Spleen (tissue), 11 donors: ENCODE measurements around the gene PRKCA. TPM values are rescaled to one million over a fixed set of nuclear protein-coding genes. Genes with fewer than 3 reads are reported as not detected.

Source experiments
- DNase-seq: peaks from one replicate; pipeline ENCODE4 v3.0.0-alpha.2; 2020
- H3K27ac ChIP-seq, 8 donors: fragments of 200-600 bp; sonication (generic) in 7 of 8; 1 replicate in 4 of 8; 2 replicates in 4 of 8; pipeline versions ENCODE4 v1.5.0 to v1.8.0; 2016 to 2021; ENCODE audit warnings: inconsistent platforms in 4 of 8, mild to moderate bottlenecking in 4 of 8, moderate library complexity in 1 of 8
- H3K27me3 ChIP-seq, 7 donors: fragments of 200-600 bp; sonication (generic) in 6 of 7; replicated peaks in 1 of 7; 1 replicate in 4 of 7; 2 replicates in 3 of 7; pipeline versions ENCODE4 v1.5.0 to v1.8.0; 2016 to 2021; ENCODE audit warnings: inconsistent platforms in 3 of 7, mild to moderate bottlenecking in 1 of 7
- H3K36me3 ChIP-seq, 6 donors: fragments of 200-600 bp; sonication (generic) in 5 of 6; 1 replicate in 4 of 6; 2 replicates in 2 of 6; pipeline versions ENCODE4 v1.5.0 to v1.8.0; 2016 to 2021; ENCODE audit warnings: inconsistent platforms in 2 of 6
- H3K4me1 ChIP-seq, 6 donors: fragments of 200-600 bp; sonication (generic) in 5 of 6; 1 replicate in 3 of 6; 2 replicates in 3 of 6; pipeline versions ENCODE4 v1.5.0 to v1.8.0; 2016 to 2021; ENCODE audit warnings: inconsistent platforms in 3 of 6
- H3K4me3 ChIP-seq, 8 donors: fragments of 200-600 bp; sonication (generic) in 7 of 8; 1 replicate in 4 of 8; 2 replicates in 4 of 8; pipeline versions ENCODE4 v1.5.0 to v1.8.0; 2016 to 2021; ENCODE audit warnings: inconsistent platforms in 4 of 8, mild to moderate bottlenecking in 4 of 8, moderate library complexity in 2 of 8
- H3K9me3 ChIP-seq, 8 donors: fragments of 200-600 bp; sonication (generic) in 7 of 8; 1 replicate in 4 of 8; 2 replicates in 4 of 8; pipeline versions ENCODE4 v1.5.0 to v1.8.0; 2016 to 2021; ENCODE audit warnings: inconsistent platforms in 4 of 8
- POLR2A ChIP-seq, 3 donors: fragments of 450-650 bp; IDR thresholded peaks; one replicate each; pipeline ENCODE4 v1.5.1; 2017; ENCODE audit warnings: antibody characterized with exemption in 3 of 3, mild to moderate bottlenecking in 1 of 3
- POLR2AphosphoS5 ChIP-seq, 3 donors: sonication (generic); formaldehyde crosslinking; IDR thresholded peaks; one replicate each; pipeline ENCODE4 v1.5.1; 2017; ENCODE audit warnings: antibody characterized with exemption in 3 of 3
- WGBS, 5 donors: extraction: QIAGEN DNeasy Blood & Tissue Kit in 3 of 5; methylation state at CpG; one replicate each; pipeline versions ENCODE4 v1.1.5 to v1.1.7; 2013 to 2018; 5-methylcytosine and 5-hydroxymethylcytosine counted together
- intact Hi-C: fragments of 100-400 bp; cut with DNase I; formaldehyde crosslinking; loops from one replicate; pipeline ENCODE4 v1.15.0; 2023; ENCODE audit warnings: low total_unique reads
- polyA plus RNA-seq, 3 donors: library from polyadenylated mRNA; stranded (reverse); fragments of 200-250 nt; gene quantifications; one replicate each; pipeline ENCODE4 v1.2.1, GENCODE V29; 2013
- total RNA-seq, 7 donors: library from RNA; depleted of rRNA in 3 of 7; stranded (reverse); fragments of >200 nt in 3 of 7; fragmentation: NEBNext Ultra II Directional in 4 of 7; extraction: Animal tissue kit (Norgen Biotek cat#: 25700) in 4 of 7; gene quantifications; one replicate each; pipeline versions ENCODE4 v1.1.0 to v1.2.1, GENCODE V29; 2016 to 2021
- TF ChIP-seq, protein P1 (sequence below), 11 experiments: fragments of 200-600 bp in 7 of 11; fragments of 450-650 bp in 4 of 11; sonication (generic) in 4 of 11; IDR thresholded peaks in 8 of 11; conservative IDR thresholded peaks in 3 of 11; 1 replicate in 7 of 11; 2 replicates in 4 of 11; pipeline versions ENCODE4 v1.4.0 to v1.8.0; 2016 to 2021; ENCODE audit warnings: antibody characterized with exemption in 11 of 11, inconsistent platforms in 4 of 11, mild to moderate bottlenecking in 1 of 11
- donor health status: healthy with polysubstance abuse.
- donor health status: DM: no; HTN: no; CAD: no; lungs with moderate emphysema.
- donor health status: DM: no; HTN: no; CAD: no.
- donor health status: Bipolar disorder and iron deficiency.
- donor health status: healthy.
- donor health status: DM: no; HTN: no; CAD: no.
- donor health status: DM: yes; HTN: yes; CAD: no.

Gene PRKCA
- total and polyA plus RNA-seq, 10 donors, result 1.7 to 59.7 (median 31.2) TPM

DNA sequence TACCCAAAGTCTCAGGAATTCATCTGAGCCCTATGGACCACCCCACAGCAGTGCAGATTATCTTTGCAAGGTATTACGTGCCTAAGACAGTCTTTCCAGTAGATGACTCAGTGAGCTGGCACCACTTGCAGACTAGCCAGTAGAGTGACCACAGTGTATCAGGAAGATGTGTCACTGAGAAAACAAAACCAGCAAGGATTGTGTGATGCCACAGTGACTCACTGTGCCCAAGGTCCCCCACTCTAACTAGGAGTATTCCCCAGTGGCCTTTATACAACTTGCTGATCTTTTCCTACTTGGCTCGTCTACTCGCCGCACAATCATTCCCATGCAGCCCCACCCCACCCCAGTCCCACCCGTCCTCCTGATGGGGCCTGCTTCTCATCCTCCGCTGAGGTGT, 26.8 kb upstream of the PRKCA start:
- no peak for TF ChIP-seq POLR2AphosphoS5 (IDR thresholded peaks at IDR 0.05)
- TF ChIP-seq POLR2A (IDR thresholded peaks at IDR 0.05), result no peak
- TF ChIP-seq, protein P1, sequence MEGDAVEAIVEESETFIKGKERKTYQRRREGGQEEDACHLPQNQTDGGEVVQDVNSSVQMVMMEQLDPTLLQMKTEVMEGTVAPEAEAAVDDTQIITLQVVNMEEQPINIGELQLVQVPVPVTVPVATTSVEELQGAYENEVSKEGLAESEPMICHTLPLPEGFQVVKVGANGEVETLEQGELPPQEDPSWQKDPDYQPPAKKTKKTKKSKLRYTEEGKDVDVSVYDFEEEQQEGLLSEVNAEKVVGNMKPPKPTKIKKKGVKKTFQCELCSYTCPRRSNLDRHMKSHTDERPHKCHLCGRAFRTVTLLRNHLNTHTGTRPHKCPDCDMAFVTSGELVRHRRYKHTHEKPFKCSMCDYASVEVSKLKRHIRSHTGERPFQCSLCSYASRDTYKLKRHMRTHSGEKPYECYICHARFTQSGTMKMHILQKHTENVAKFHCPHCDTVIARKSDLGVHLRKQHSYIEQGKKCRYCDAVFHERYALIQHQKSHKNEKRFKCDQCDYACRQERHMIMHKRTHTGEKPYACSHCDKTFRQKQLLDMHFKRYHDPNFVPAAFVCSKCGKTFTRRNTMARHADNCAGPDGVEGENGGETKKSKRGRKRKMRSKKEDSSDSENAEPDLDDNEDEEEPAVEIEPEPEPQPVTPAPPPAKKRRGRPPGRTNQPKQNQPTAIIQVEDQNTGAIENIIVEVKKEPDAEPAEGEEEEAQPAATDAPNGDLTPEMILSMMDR (IDR thresholded peaks at IDR 0.05 in 8 of 11, conservative IDR thresholded peaks at IDR 0.05 in 3 of 11), result no peak
- H3K9me3 ChIP-seq, result peaks cover 0 to 9% (median 0%) of the 10 kb centered on the region in 8 donors
- H3K36me3 ChIP-seq, result no peaks in the 10 kb centered on the region
- DNase-seq, result no peak
- H3K4me3 ChIP-seq, result no peak overlapping the region
- no peak overlapping the region for H3K27ac ChIP-seq
- WGBS, 5 donors, result 74 to 86% (median 79%) methylated on average over 6 of the region's 6 CpGs
- H3K27me3 ChIP-seq, result no peaks in the 10 kb centered on the region
- H3K4me1 ChIP-seq, result no peaks in the 10 kb centered on the region
- intact Hi-C loops, result no loop called here

DNA sequence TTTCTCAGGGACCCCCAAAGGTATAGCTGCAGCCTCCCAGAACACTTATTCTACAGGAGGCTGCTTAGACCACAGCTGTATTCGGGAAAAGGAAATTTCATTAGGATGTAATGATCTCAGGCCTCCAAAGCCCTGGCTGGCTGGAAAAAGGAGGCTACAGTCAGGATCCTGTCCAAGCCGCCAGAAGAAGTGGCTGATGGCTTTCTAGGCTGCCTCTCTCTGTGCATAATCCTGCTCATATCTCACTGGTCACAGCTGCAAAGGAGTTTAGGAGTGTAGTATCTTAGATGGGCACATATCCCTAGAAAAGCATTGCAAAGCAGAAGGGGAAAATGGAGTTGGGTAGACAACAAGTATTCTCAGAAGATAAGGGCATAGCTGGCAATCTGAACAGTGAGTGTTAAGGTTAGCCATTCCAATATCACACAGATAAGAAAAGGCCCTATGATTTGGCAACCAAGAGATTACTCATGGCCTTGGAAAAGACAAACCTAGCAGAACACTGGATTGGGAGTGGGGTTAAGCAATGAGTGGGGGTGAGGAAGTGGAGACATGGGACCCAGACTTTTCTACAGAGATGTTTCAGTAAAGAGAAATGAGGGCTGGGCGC, 26.0 kb upstream of the PRKCA start:
- 80 to 94% (median 89%) methylated on average over 3 of the region's 3 CpGs for whole genome bisulfite sequencing, 5 donors
- Histone ChIP-seq H3K9me3 (peaks cover 0 to 5% (median 0%) of the 10 kb centered on the region in 8 donors), H3K36me3 (no peaks in the 10 kb centered on the region), H3K27me3 (no peaks in the 10 kb centered on the region), H3K4me3 (no peak overlapping the region), H3K4me1 (no peaks in the 10 kb centered on the region), H3K27ac (no peak overlapping the region)
- intact Hi-C loops, result no loop called here
- no peak for DNase-seq
- TF ChIP-seq, protein P1 (IDR thresholded peaks at IDR 0.05 in 8 of 11, conservative IDR thresholded peaks at IDR 0.05 in 3 of 11), result no peak
- TF ChIP-seq POLR2A (IDR thresholded peaks at IDR 0.05) (no peak), POLR2AphosphoS5 (IDR thresholded peaks at IDR 0.05) (no peak)

DNA sequence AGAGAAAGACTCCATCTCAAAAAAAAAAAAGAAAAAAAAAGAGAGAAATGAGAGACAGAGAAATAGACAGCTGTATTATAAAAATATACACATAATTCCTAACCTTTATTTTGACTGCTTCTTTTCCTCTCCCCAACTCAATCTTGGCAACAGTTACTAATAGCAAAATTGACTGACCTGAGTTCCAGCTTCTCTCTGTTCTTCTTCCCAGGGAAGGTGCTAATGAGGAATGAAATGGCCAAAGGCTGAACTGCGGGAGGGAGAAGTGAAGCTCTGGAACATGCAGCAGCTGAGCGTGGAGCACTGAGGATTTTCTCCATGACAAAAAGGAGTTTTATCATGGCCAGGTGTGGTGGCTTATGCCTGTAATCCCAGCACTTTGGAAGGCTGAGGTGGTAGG, 25.2 kb upstream of the PRKCA start:
- no peak overlapping the region for H3K27ac ChIP-seq
- intact Hi-C loops, result no loop called here
- no peaks in the 10 kb centered on the region for H3K4me1 ChIP-seq
- no peak overlapping the region for H3K4me3 ChIP-seq
- H3K36me3 ChIP-seq, result no peaks in the 10 kb centered on the region
- TF ChIP-seq, protein P1 (IDR thresholded peaks at IDR 0.05 in 8 of 11, conservative IDR thresholded peaks at IDR 0.05 in 3 of 11), result no peak
- TF ChIP-seq POLR2AphosphoS5 (IDR thresholded peaks at IDR 0.05) (no peak), POLR2A (IDR thresholded peaks at IDR 0.05) (no peak)
- DNase-seq, result no peak
- WGBS, 5 donors, result 88 to 95% (median 94%) methylated on average over 2 of the region's 2 CpGs
- H3K27me3 ChIP-seq, result no peaks in the 10 kb centered on the region
- H3K9me3 ChIP-seq, result no peaks in the 10 kb centered on the region

DNA sequence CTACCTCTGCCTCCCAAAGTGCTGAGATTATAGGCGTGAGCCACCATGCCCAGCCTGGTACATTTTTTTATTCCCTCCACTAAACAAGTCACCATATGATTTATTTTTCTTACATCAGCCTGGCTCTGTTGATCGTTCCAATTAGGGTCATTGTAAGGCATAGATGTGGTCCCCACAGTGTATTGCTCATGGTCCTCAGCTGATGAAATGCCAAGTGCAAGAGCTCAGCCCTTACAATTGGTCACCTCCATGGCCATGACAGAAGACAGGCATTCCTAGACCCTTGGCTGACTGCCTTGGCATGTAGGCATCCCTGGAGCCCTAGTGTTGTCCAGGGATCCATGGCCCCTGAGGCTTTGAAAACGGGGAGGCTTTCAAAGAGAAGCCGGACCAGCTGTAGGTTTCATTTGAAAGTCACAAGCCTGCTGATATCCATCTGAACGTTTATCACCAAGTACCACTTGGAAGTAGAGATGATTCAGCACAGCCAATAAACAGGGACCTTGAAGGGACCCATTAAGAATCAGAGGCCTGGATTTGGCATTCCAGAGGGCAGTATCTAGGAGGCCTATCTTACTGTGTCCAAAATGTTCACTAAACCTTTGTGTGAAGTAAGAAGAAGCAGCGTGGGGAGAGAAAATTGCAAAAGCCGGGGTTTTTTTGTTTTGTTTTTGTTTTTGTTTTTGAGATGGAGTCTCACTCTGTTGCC, 20.6 kb upstream of the PRKCA start:
- DNase-seq, result no peak
- Histone ChIP-seq H3K36me3 (no peaks in the 10 kb centered on the region), H3K9me3 (no peaks in the 10 kb centered on the region), H3K4me3 (no peak overlapping the region), H3K27ac (no peak overlapping the region), H3K4me1 (no peaks in the 10 kb centered on the region), H3K27me3 (no peaks in the 10 kb centered on the region)
- WGBS, 5 donors, result 81 to 91% (median 88%) methylated on average over 7 of the region's 7 CpGs
- TF ChIP-seq POLR2AphosphoS5 (IDR thresholded peaks at IDR 0.05), result no peak
- intact Hi-C loops, result no loop called here
